ENCODE data around the gene CD99L2.

CD99L2 gene, protein sequence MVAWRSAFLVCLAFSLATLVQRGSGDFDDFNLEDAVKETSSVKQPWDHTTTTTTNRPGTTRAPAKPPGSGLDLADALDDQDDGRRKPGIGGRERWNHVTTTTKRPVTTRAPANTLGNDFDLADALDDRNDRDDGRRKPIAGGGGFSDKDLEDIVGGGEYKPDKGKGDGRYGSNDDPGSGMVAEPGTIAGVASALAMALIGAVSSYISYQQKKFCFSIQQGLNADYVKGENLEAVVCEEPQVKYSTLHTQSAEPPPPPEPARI

GRCh38 chrX:150898343-150899190, at the start of gene CD99L2:
CD99L2 (minus strand) TSS chrX:150898668; CDS start chrX:150898588, 80 bp downstream.
- no peak for DNase-seq

DNA sequence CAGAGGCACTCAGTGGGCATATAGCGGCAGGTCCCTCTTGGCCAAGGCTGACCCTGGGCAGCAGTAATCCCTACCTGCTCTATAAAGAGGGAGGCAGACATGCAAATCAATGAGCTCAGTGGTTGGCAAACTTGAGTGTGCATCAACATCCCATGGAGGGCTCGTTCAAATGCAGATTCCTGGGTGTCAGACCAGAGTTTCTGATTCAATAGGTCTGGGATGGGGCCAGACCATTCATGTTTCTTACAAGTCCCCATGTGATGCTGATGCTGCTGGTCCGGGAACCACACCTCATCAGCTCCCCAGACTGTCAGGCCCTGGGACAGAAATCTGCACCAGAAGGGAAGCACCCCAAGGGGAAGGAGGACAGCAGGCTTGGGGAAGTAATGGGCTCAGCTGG, 45.8 kb upstream of the CD99L2 start:
- no peak for DNase-seq

- DNase-seq = no peak
Measured at GRCh38 chrX:150942942-150943594, 44.6 kb upstream of the CD99L2 start.

DNA sequence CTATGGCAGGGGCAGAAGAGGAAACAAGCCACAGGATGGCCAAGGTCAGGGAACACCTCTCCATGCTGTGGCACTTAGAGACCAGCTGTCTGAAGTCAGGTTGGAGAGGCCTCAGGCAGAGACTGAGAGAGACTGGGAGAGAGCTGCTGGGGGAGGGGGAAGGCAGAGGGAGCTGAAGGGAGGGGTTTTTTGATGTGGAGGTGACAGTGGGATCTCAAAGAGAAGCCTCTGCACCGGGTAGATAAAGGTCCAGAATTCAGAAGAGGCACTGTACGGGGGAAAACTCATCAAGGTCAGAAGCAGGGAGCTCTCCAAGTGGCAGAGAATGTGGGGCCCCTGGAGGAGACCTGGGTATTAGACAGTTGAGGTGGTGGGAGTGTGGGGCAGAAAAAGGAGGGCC, 43.1 kb upstream of the CD99L2 start:
- DNase-seq = no peak

DNA sequence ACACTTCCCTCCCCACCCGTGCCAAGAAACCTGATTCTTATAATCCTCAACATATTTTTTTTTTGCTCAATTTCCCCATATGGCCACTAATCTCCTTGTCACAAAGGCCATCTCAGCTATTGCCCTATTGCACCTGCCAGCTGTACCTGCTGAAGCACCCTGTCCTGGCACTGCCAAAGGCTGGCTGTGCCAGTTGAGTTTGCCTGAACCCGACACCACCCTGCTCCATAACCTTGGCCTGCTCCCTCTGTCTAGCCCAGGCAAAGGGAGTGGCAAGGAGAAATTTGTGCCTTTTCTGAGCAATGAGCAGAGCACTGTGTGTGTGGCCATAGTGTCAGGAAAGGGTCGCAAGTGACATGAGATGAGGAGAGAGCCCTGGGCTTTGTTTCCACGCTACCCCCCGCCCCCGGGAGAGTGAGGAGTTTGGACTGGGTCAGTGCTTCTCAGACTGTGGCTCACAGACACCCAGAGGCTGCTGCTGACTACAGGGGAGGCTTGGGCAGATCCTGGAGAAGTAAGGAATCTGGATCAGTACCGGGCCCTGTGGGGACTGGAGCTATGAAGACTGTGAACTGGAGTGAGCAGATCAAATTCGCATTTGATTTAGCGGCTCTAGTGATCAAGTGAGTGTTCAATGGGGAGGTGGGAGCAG, 42.5 kb upstream of the CD99L2 start:
- DNase-seq = no peak

- no peak for DNase-seq
Measured at GRCh38 chrX:150936556-150936955, 38.1 kb upstream of the CD99L2 start.

GRCh38 chrX:150935467-150935866, 37.0 kb upstream of the CD99L2 start:
- DNase-seq = no peak

DNA sequence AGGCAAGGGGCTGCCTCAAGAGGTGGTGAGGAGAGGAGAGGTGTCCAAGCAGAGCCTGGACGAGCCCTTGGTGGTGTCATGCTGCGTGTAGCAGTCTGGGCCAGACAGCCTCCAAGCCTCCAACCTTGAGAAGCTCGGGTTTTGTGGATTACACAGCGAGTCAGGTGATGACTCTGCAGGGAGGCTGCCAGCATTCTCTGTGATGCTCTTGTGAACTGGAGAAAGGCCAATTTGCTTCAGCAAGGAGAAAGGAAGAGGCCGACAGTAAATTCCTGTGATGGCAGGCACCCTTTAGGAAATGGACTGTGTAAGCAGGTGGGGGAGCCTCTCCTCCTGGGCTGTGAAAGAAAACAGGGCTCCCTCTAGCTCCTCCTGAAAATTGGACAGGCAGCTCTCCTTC, 36.0 kb upstream of the CD99L2 start:
- no peak for DNase-seq

GRCh38 chrX:150933945-150934350, 35.5 kb upstream of the CD99L2 start:
- no peak for DNase-seq

- no peak for DNase-seq
Measured at GRCh38 chrX:150929058-150929457, 30.6 kb upstream of the CD99L2 start.

DNA sequence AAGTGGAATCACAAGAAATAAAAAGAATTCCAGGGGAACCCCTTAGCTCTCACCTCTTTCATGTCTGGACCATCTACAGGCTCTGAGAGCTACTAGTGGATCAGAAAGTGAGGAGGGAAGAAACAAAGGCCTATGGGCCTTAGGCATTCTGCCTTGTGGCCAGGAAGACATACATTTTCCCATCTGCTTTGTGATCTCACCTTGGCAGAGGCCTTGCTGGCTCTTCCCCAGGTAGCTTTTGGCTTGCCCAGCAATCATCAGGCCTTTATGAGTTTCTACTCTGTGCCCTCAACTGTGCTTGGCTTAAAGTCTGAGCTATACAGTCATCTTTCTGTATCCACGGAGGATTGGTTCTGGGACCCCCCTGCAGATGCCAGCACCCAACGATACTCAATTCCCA, 28.3 kb upstream of the CD99L2 start:
- no peak for DNase-seq

- DNase-seq = no peak
Measured at GRCh38 chrX:150926304-150926703, 27.8 kb upstream of the CD99L2 start.

GRCh38 chrX:150919401-150919800, 20.9 kb upstream of the CD99L2 start:
- DNase-seq = no peak

DNA sequence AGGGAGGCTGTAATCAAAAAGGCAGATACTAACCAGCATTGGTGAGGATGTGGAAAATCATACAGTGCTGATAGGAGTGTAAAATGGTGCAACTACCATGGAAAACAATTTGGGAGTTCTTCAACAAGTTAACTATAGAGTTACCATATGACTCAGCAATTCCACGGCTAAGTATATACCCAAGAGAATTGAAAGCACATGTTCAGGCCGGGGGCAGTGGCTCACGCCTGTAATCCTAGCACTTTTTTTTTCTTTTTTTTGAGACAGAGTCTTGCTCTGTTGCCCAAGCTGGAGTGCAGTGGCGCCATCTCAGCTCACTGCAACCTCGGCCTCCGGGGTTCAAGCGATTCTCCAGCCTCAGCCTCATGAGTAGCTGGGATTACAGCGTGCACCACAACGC, 15.0 kb upstream of the CD99L2 start:
- no peak for DNase-seq

GRCh38 chrX:150907474-150907873, 9.0 kb upstream of the CD99L2 start:
- DNase-seq = no peak

- DNase-seq = no peak
Measured at GRCh38 chrX:150906694-150907093, 8.2 kb upstream of the CD99L2 start.

GRCh38 chrX:150905293-150905692, 6.8 kb upstream of the CD99L2 start:
- no peak for DNase-seq

GRCh38 chrX:150903110-150903508, 4.6 kb upstream of the CD99L2 start:
- DNase-seq = no peak

DNA sequence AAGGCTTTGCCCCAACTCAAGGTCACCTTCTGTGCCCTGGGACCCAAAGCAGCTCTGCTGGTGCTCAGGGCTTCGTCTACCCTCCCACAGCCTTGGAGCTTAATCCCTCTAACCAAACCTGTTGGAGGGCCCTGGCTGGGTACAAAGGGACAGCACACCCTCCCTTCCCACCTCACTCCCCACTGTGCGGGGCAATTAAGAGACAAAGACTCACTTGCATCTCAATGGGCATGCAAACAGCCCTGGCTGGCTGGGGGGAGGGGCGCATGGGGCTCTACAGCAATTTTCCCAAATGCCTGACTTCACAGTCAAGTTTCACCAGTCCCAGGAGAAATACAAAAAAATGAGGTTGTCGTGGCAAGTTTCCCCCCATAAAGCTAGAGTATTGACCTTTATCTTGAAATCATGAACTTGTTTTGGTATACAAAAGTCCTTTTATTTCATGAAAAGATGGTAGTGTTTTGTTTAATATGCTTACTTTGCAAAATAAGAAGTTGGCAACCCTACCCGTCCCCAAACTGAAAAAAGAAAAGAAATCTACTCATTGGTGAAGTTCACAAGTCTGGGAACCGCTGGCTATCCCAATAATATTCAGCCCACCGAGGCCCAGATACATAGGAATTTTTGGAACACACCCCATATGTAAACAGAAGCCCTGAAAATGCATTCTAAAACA, 4.1 kb upstream of the CD99L2 start:
- DNase-seq = no peak

DNA sequence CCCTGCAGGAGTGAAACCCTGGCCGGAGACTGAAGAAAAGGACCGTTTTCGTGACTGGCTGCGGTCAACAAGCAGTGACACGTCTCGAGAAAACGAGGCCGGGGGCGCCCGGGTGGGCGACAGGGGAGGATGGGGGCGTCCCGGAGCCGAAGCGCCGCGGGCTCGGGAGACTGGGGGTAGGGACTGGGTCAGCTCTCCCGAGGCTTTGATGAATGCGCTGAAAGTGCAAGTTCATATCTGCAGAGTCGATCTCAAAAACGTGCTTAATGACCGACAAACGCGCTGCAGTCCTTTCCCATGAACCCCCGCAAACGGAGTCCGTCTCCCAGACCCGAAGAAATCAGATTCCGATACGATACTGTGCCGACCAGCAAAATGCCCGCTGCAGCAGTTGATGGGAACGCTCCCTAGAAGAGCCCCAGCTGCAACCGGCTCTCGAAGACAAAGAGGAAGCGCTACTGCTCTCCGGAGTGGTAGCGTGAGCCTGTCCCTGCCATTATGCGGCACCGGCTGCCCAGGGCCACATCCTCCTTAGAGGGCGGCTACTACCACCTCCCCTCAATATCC, 806 bp upstream of the CD99L2 start:
- DNase-seq = no peak

GRCh38 chrX:150897421-150898320, 797 bp downstream of the CD99L2 start:
- DNase-seq = no peak
